NCI-H1436 treated with DMSO at 0.1 percent for 48 hours (cell line): ENCODE results near the gene KDELR3.

ENCODE experiments used
- DNase-seq: peaks from one replicate; lab custom pipeline; 2025; lab: John Stamatoyannopoulos, UW

The KDELR3 gene

DNA sequence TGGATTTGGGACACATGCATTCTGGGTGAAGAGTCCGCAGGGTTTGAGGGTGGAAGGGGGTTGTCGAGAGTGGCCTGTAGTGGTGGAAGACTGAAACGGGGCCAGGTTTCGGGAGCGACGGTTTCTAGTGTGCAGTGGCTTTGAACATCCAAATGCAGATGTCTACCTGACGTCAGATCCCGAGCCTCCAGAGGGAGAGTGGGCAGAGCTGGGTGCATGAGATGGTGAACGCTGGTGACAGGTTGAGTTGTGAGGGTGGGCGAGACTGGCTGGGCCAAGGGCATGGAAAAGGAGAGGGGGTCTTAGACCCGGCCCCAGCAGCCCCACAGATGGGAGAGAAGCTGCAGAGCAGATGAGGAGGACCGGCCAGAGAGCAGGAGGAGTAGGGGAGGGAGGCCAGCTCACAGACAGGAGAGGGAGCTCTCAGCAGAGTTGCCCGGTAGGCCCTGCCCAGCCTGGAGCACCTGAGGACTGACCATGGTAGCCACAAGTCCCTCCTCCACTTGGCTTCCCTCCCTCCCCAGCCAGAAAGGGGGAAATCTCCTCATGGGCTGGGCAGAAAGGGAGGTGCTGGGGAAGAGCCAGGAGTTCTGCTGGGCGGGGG lies 27.0 kb upstream of the KDELR3 start:
- no peak for DNase-seq

DNA sequence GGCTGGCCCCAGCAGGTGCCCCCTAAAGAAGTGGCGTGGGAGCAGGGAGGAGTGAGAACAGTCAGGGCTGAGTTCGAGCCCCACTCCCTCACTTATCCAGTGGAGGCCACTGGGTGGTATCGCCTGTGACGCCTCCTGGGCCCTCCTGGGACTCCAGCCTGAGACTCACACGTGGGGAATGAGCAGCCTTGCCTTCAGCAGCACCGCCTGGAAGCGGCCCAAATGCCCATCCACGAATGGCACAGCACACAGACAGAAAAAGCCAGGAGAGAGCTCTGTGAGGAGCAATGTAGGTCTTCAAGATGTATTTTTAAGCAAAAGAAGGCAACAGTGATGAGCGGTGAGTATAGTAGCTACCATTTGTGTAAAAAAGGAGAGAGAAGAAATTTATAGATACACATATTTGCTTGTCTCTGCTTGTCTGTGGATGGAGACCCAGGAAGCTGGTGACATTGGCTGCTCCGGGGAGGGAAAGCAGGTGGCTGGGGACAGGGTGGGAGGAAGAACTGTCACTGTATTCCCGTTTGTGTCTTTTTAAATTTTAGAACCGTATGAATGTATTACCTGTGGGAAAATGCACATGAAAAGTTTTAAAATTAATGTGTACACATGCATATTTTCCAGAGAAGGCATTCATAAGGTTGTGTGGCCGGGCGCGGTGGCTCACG lies 26.1 kb upstream of the KDELR3 start:
- no peak for DNase-seq

DNA sequence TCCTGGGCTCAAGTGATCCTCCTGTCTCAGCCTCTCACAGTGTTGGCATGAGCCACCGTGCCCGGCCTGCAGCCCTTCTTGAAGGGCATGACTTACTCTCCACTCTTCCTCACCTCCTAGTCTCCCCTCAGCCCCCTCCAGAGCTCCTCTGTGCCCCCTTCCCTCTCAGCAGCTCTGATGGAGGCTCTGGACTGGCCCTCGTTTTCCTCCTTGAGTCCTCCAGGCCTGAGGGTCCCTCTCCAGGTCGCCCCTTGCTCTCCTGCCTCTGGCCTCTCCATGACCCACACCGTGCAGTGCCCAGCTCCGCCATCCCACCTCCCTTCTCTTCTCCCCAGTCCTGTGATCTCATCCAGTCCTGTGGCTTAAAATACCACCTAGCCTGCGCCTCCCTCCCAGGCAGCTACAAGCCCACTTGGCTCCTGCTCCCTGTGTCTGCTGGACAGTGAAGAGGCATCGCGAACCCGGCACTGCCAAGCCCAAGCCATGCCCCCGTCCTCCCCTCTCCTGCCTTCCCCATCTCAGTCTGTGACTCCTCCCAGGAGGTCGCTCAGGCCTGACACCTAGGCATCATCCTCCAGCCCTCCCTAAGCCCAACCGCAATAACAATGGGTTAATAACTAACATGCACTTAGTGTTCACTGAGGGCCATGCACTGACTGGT lies 24.8 kb upstream of the KDELR3 start:
- no peak for DNase-seq

DNA sequence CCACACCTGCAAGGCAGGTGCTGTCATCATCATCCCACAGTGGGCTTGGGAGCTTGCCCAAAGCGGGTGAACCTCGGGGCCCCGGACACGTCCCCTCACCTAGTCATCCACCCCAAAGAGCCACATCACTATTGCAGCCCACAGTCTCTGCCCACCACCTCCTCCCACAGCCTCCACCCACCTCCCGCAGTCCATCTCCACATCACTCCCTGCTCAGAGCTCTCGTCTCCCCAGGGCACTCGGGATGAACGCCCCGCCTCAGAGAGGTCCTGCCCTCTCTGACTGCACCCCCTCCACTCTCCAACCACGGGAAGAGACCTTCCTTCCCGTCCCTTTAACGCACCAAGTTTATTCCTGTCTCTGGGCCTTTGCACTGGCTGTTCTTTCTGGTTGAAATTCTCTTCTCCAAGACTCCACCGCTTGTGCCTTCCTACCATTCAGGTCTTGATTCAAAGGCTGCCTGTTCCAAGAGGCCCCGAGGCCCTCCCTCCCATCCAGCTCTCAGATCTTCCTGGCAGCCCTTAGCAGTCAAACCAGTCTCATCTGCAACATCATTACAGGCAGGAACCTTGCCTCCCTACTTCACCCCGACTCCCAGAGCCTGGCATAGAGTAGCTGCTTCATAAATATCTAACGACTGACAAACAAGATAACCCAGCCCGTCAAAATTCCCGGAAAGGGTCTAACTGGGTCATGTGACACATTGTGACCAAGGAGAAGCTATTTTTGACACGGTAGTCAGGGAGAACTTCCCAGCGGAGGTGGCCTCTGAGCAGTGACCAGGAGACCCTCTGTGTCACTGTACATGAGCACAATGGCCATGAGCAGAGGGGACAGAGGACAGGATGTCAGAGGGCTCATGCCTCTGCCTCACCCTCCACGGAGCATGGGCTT lies 24.0 kb upstream of the KDELR3 start:
- no peak for DNase-seq

DNA sequence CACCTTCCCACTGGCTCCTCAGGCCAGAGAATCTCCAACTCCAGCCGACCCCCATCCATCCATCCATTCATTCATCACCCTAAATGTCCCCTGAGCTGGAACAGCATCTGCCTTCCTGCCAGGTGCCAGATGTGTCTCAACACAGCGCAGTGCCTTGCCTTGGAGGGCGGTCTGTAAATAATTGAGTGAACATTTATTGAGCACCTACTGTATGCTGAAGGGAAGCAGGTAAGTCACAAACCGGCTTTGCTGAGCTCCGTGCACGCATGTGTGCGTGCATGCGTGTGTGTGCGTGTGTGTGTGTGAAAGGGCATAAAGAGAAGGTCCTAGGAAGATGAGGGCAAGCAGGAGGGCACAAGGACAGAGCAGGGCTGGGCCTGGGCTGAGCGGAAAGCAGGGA lies 23.1 kb upstream of the KDELR3 start:
- no peak for DNase-seq

DNA sequence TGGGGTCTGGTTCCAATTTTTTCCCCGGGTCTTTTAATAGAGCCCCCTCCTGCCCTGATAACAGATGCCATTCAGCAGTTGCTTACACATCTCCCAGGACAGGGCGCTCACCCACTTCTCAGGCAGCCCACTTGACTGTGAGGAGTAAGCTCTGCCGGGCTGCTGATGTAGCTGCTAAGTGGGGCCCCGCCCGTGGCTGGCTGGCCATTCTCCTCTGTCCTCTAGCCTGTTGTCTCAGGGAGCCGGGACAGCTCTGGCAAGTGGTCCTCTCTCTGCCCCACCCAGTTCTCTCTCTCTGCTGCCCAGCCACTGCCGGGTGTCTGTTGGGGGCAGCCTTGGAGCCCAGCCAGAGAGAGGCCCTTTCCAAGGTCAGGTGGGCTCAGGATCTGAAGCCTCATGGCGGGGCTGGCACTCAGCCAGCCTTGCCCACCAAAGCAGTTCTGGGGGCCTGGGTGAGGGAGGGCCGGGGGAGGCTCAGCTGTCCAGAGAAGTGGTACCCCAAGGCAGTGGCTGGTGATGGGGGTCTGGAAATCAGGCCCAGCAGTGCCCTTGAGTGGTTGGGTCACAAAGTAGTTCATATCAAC lies 21.8 kb upstream of the KDELR3 start:
- no peak for DNase-seq

DNA sequence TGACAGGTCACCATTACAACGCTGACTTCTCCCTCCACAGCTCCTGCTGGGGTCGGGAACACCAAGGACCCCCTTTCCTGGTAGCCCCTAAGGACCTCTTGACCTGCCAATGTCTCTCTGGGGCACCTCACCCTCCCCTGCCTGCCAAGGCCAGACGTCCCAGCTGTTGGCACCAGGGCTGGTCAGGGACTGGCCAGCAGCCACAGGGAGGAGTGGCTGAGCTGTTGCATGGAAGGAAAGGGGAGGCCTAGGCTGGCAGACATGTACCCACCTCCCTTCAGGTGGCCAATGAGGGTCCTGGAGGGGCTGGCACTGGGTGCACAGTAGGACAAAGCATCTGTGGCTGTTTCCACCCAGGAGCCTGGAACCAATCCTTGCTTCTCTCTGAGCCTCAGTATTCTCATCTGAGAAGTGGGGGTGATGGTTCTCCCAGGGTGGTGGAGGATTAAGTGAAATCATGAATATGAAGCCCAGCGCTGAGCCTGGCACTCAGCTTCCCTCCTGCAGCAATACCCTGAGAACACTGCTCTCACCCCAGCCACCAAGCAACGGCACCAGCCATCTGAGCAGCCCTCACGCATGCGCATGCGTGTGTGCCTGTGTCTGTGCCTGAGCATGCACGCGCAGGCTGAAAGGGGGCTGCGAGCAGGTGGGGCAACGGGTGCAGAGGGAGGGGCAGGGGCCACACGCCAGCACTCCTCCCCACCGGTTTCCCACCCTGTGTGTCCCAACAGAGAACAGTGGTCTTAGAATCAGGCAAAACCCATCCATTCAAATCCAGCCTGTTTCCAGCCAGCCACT lies 18.8 kb upstream of the KDELR3 start:
- no peak for DNase-seq

DNA sequence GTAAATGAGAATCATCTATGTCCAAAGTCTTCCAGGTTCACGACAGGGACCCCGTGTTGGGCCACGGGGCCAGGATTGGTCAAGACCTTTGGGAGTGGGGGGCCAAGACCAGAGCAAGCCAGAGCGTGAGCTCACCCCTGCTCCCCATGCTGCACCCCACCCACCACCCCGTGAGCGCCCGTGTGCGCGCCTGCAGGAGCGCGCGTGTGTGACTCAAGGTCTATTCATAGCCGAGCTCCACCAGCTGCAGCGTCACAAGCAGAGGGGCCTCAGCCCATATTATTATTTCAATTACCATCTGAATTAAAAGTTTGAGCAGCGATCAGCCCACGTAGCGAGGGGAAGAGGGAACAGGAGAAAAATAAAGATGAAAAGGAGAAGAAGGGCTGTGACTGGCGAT lies 18.1 kb upstream of the KDELR3 start:
- DNase-seq = no peak

DNA sequence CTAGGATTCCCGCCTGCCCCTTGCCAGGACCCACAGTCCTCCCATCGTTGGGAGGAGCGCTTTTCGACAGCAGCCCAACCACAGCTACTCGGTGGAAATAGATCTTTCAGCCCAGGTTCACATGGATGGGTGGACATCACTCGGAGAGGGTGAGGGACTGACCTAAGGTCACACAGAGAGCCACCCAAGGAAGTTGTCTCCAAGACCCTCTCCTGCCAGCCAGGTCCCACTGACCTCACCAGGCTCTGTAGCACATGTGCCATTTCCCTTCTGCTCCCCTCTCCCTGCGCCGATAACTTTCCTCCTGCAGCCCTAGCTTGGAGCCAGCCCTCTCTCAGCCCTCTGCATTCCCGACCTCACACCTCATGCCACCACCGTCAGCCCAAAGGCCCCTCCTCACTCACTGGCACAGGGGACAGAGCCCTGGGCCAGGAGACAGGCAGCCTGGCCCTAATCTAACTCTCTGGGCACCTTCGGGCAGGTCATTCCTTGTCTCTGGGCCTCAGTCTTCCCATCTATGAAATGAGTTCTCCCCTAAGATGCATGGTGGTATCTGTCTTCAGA lies 17.6 kb upstream of the KDELR3 start:
- no peak for DNase-seq

DNA sequence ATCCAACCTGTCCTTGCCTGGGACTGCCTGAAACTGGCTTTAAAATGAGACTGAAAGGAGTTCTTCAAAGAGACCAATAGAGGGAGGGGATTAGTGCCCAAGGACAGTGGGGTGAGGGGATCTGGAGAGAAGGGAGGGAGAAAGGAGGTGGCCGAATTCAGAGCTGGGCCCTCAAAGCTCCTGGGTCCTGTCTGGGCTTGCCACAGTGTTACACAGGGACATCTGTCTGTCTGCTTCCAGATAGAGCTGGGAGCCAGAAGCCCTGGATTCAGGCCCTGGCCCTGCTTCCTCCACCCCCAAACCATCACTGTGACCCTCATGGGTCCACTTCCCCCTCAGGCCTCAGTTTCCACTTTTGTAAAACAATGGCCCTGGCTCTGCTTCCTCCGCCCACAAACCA lies 16.5 kb upstream of the KDELR3 start:
- DNase-seq = no peak

DNA sequence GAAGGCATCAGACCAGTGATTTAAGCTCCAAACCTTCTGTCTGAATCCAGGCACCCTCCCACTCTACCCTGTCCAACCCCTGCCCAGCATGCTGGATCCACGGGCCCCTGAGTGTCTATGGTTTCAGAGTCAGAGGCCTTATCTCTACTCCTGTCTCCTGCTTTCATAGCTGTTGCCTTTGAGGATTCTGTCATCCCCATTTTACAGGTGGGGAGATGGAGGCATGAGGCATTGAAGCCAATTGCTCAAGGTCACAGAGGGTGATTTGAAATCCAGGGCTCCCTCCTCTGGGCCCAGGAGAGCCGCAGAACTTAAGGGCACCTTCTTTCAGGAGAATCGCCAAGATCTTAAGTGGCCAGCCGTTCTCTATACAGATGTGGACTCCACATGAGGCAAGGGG lies 16.0 kb upstream of the KDELR3 start:
- DNase-seq = no peak

DNA sequence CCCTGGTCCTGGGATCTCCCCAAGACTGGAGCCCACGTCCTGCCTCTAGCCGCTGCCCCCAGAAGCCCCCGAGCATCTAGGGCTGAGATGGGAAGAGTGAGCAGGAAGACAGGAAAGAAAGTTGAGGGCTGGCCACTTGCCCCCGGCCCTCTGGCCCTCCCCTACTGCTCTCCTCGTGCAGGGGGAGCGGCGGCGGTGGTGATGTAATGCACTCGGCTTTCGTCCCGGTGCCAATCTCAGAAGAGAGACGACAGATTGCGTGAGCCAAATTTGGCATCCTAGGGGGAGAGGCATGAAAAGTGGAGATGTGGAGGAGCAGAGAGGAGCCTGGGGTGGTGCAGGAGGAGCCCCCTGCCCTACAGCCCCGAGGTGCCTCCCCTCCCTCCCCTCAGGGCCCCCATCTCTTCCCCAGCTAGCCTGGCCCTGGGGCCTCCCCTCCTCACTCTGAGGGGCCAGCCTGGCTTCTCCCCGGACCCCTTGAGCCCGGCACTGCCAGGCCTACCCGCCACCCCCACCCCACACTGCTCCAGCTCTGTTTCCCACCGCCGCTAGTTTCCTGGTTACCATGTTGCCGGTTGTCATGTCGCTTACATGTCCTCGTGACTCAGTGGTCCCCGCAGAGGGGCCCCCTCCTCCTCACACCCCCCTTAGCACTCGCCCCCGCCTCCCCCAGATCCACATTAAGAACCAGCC lies 15.4 kb upstream of the KDELR3 start:
- DNase-seq = no peak

DNA sequence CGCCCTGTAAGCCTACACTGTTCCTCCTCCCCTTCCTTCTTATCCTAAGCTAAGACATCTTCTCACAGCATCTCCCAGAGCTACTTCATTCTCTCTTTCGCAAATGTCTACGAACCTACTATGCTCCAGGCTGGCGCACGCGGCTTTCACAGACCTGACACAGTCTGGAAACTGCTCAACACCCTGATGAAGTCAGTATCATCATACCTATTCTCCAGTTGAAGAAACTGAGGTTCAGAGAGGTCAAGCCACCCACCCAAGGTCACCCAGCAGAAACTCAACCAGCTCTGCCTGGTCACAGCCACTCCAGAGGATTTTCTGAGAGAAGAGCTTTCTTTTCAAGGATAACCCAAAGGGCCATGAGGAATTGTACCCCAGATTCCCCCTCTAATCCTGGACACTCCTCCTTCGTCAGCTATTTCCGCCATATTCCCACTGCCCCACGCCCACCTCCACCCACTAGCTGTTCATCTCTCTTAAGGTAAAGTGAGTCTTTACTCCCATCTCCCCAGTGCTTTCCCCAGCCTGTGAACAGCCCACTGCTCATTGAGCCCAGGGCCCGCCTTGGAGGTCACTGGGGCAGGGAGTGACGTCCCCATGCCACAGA lies 14.7 kb upstream of the KDELR3 start:
- DNase-seq = no peak

DNA sequence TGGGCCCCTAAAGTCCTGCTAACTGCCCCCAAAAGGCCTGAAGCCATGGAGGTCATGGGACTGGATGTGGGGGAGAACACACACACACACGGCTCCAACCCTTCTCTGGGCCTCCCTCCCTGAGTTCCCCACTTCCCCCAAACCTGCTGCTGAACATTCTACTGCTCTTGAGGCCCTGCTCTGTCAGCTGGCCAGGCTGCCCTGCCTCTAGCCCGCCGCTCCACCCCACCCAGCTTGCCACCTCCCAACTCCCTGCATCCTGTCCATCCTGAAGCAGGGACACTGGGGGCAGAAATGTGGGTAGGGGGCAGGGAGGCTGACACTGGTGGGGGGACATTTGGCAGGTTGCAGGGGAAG lies 13.9 kb upstream of the KDELR3 start:
- no peak for DNase-seq

DNA sequence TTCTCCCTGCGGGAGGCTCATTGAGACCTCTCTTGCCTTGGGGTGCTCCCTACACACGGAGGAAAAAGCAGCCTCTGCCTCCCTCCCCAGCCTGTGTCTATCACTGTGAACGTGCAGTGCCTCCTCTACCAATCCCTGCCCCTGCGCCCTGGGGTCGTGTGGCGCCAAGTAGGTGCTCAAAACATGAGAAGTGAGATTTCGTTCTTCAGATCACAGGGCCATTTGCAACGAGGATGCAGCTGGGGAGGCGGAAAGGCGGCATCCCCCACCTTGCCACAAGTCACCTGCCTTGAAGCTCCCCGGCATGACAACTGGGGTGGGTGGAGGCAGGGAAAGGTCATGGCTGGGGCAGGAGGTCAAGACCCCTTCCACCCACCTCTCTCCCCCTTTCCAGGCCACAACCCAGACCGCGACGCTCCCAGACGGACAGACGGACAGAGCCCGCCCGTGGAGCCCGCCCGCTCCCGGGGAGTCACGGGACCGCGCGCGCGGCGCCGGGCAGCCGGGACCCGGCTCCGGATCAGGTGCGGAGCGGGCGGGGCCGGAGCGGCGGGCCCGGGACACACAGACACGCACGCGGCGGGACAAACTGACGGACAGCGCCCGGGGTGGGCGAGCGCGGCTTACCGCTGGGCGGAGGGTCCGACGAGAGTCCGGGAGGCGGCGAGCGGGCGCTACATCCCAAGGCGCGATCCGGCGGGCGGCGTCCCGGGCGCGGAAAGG lies 13.4 kb upstream of the KDELR3 start:
- DNase-seq = no peak

DNA sequence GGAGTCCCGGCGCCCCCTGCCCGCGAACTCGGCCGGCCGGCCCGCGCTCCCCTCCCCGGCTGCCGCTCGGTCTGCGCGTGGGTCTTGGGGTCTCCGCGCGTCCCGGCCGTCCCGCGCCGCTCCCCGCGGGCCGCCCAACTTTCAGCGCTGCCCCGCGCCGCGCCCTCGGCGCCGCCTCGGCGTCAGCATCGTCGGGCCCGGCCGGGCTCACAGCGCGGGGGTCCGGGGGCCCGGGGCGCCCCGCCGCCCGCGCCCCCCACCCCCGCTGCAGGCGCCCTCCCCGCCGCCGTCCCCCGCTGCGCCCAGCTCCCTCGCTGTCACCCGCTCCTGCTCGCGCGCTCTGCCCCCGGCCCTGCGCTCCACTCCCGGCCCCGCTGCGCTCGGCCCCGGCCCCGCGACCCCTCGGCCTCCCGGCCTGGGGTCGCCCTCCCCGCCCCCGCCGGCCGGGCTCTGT lies 12.8 kb upstream of the KDELR3 start, which contains the start of gene KCNJ4:
Gene KCNJ4 (minus strand): TSS at position 124 of the 454 bp plus-strand sequence. CDS start 27,067 bp downstream, outside the sequence.
- DNase-seq = no peak

DNA sequence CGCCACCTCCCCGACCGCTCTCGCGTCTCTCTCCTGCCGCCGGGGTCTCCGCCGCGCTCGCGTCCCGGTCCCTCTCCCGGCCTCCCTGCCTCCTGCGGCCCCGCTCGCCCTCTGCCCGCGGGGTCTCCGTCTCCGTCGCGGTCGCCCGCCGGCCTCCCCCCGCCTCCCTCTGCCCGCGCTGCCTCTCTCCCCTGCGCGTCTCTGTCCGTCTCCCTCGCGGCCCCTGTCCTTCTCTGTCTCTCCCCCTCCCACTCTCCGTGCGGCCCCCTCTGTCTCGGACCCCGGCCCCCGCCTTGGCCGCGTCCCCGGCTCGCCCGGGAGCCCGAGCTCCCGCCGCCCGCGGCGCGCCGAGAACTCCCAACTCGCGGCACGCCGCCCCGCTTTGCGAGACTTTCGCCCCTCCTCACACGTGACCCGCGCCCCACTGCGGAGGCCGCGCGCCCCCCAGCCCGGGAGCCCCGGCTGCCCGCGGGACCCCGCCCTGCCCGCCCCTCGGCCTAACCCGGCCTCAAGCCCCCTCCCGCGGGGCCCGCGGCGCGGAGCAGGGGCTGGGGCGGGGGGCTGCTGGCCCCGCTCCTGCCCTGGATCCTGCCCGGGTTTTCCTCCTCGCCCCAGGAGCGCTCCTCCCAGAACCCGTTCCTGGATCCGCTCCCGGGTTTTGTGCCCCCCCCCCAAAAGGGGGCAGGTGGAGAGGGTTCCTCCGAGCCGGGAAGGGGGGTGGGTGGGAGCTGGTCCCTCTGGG lies 12.2 kb upstream of the KDELR3 start:
- no peak for DNase-seq

DNA sequence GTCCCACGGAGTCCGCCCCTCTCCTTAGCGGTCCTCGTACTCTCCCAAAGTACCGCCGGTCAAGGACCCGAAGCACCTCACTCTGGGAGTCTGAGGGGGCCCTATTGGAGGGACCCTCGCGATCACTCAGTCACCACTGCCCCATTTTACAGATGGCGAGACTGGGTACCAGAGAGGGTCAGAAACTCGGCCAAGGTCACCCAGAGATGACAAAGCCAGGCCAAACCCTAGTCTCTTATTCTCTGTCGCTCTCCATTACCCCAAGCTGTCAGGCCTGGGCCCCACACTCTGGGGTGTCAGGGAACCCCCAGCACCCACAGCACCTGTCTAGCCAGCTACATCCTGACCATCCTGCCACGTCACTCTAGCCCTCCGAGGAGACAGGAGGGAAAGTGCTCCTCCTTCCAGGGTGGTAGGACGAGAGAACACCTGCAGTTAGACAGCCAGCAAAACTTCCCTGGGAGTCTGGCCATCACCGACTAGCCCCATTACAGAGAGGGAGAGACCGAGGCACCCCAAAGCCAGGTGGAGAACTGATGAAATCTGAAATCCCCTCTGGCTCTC lies 11.5 kb upstream of the KDELR3 start:
- no peak for DNase-seq
